MM.1S (cell line): Measurements from ENCODE around the gene SPP1.

Experiments
- EZH2 ChIP-seq: fragments of 300-600 bp; sonication (generic); optimal IDR thresholded peaks from 2 replicates; pipeline ENCODE3; 2017; ENCODE audit warnings: low read depth, mild to moderate bottlenecking, antibody characterized with exemption, low read length, mixed read lengths
- TF ChIP-seq, protein P1 (sequence below): fragments of 300-600 bp; sonication (generic); IDR thresholded peaks from 2 replicates; pipeline ENCODE4 v1.5.1; 2016; ENCODE audit warnings: antibody characterized with exemption, low read length, mixed read lengths

- TF ChIP-seq, protein P1, sequence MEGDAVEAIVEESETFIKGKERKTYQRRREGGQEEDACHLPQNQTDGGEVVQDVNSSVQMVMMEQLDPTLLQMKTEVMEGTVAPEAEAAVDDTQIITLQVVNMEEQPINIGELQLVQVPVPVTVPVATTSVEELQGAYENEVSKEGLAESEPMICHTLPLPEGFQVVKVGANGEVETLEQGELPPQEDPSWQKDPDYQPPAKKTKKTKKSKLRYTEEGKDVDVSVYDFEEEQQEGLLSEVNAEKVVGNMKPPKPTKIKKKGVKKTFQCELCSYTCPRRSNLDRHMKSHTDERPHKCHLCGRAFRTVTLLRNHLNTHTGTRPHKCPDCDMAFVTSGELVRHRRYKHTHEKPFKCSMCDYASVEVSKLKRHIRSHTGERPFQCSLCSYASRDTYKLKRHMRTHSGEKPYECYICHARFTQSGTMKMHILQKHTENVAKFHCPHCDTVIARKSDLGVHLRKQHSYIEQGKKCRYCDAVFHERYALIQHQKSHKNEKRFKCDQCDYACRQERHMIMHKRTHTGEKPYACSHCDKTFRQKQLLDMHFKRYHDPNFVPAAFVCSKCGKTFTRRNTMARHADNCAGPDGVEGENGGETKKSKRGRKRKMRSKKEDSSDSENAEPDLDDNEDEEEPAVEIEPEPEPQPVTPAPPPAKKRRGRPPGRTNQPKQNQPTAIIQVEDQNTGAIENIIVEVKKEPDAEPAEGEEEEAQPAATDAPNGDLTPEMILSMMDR: no peak
- TF ChIP-seq EZH2: no peak
Observed at GRCh38 chr4:87950936-87951511, 24.5 kb upstream of the SPP1 start.
